Measurements from ENCODE around the gene GMPR2.

GRCh38 chr14:24246765-24247212 lies 14.1 kb downstream of the GMPR2 start:
- TF ChIP-seq CTCF (conservative IDR thresholded peaks at IDR 0.05; ENCODE audit: low read depth, low read length) (no peak), EZH2 (IDR thresholded peaks at IDR 0.05; ENCODE audit: borderline replicate concordance, low read depth, low read length, poor library complexity, severe bottlenecking) (no peak)
